Endometrial microvascular endothelial cells (primary cell): Measurements from ENCODE around the gene ZKSCAN1. TPM values are rescaled to one million over a fixed set of nuclear protein-coding genes. Genes with fewer than 3 reads are reported as not detected.
"Not testable (repeated sequence)": the region's sequence is repeated elsewhere in the genome, so short reads cannot be mapped to it uniquely, and the experiment has no call there.

Source experiments
- in situ Hi-C: cut with HindIII; loops from 2 replicates; pipeline ENCODE4 v1.10.0; 2017; ENCODE audit warnings: low sequenced_read_pairs, low pct_unique_long_range_greater_than_20kb; ENCODE audit errors: inconsistent ontology term
- total RNA-seq: library from RNA; depleted of rRNA; stranded (reverse); fragments of >200 nt; gene quantifications from one replicate; pipeline ENCODE4 v1.2.3, GENCODE V29; 2015; ENCODE audit errors: inconsistent ontology term

ZKSCAN1 gene
- 13.8 TPM for total RNA-seq

GRCh38 chr7:100015232-100016214 is at the start of gene ZKSCAN1:
Gene ZKSCAN1 (plus strand): TSS chr7:100015596. CDS start chr7:100023507, 7,911 bp downstream.
- in situ Hi-C loops: no loop called here

- in situ Hi-C loops: no loop called here
These were observed 46.1 kb upstream of the ZKSCAN1 start for GRCh38 chr7:99969298-99969697.

GRCh38 chr7:99969813-99970212 is 45.6 kb upstream of the ZKSCAN1 start:
- in situ Hi-C loops: not testable (repeated sequence)

- in situ Hi-C loops: no loop called here
These were observed 44.2 kb upstream of the ZKSCAN1 start for GRCh38 chr7:99971242-99971641.

- in situ Hi-C loops: not testable (repeated sequence)
These were observed 41.6 kb upstream of the ZKSCAN1 start for GRCh38 chr7:99973817-99974216.

- in situ Hi-C loops: no loop called here
These were observed 40.7 kb upstream of the ZKSCAN1 start for GRCh38 chr7:99974681-99975080.

- in situ Hi-C loops: no loop called here
These were observed 39.4 kb upstream of the ZKSCAN1 start, which contains the start of gene AZGP1 for GRCh38 chr7:99975782-99976521. Gene AZGP1 (minus strand): TSS chr7:99976031. CDS start chr7:99976020, 11 bp downstream.

GRCh38 chr7:99976626-99977025 is 38.8 kb upstream of the ZKSCAN1 start:
- in situ Hi-C loops: no loop called here

- in situ Hi-C loops: not testable (repeated sequence)
These were observed 35.6 kb upstream of the ZKSCAN1 start for GRCh38 chr7:99979814-99980225.

- in situ Hi-C loops: not testable (repeated sequence)
These were observed 34.9 kb upstream of the ZKSCAN1 start for GRCh38 chr7:99980448-99980872.

- in situ Hi-C loops: not testable (repeated sequence)
These were observed 34.3 kb upstream of the ZKSCAN1 start for GRCh38 chr7:99981066-99981465.

- in situ Hi-C loops: no loop called here
These were observed 30.8 kb upstream of the ZKSCAN1 start for GRCh38 chr7:99984593-99984992.

- in situ Hi-C loops: not testable (repeated sequence)
These were observed 28.1 kb upstream of the ZKSCAN1 start for GRCh38 chr7:99987306-99987705.

GRCh38 chr7:99987846-99988245 is 27.6 kb upstream of the ZKSCAN1 start:
- in situ Hi-C loops: no loop called here

GRCh38 chr7:99990460-99990852 is 24.9 kb upstream of the ZKSCAN1 start:
- in situ Hi-C loops: no loop called here

- in situ Hi-C loops: not testable (repeated sequence)
These were observed 23.9 kb upstream of the ZKSCAN1 start for GRCh38 chr7:99991543-99991942.

- in situ Hi-C loops: no loop called here
These were observed 22.9 kb upstream of the ZKSCAN1 start for GRCh38 chr7:99992330-99993038.

- in situ Hi-C loops: no loop called here
These were observed 20.6 kb upstream of the ZKSCAN1 start for GRCh38 chr7:99994819-99995218.
